Endometrial microvascular endothelial cells (primary cell): ENCODE measurements around the gene CD34. TPM values are rescaled to one million over a fixed set of nuclear protein-coding genes. Genes with fewer than 3 reads are reported as not detected.

Experiments
- in situ Hi-C: cut with HindIII; loops from 2 replicates; pipeline ENCODE4 v1.10.0; 2017; ENCODE audit warnings: low sequenced_read_pairs, low pct_unique_long_range_greater_than_20kb; ENCODE audit errors: inconsistent ontology term
- total RNA-seq: library from RNA; depleted of rRNA; stranded (reverse); fragments of >200 nt; gene quantifications from one replicate; pipeline ENCODE4 v1.2.3, GENCODE V29; 2015; ENCODE audit errors: inconsistent ontology term

The CD34 gene
- total RNA-seq, 1 donor from 2014 or later: 22.7 TPM

- in situ Hi-C loops: no loop called here
These were observed 65.8 kb downstream of the CD34 start for GRCh38 chr1:207845109-207845508.

GRCh38 chr1:207844371-207844770 lies 66.6 kb downstream of the CD34 start:
- in situ Hi-C loops: no loop called here

GRCh38 chr1:207842506-207842905 lies 68.4 kb downstream of the CD34 start:
- in situ Hi-C loops: no loop called here

- in situ Hi-C loops: no loop called here
These were observed 69.0 kb downstream of the CD34 start for GRCh38 chr1:207841901-207842300.

- in situ Hi-C loops: no loop called here
These were observed 69.6 kb downstream of the CD34 start for GRCh38 chr1:207841293-207841692.

GRCh38 chr1:207840380-207840779 lies 70.5 kb downstream of the CD34 start:
- in situ Hi-C loops: no loop called here

- in situ Hi-C loops: no loop called here
These were observed 71.9 kb downstream of the CD34 start for GRCh38 chr1:207839083-207839413.

- in situ Hi-C loops: no loop called here
These were observed 72.5 kb downstream of the CD34 start for GRCh38 chr1:207838156-207839082.

- in situ Hi-C loops: no loop called here
These were observed 73.3 kb downstream of the CD34 start for GRCh38 chr1:207837673-207838072.

- in situ Hi-C loops: no loop called here
These were observed 74.2 kb downstream of the CD34 start for GRCh38 chr1:207836591-207837347.

- in situ Hi-C loops: no loop called here
These were observed 75.0 kb downstream of the CD34 start for GRCh38 chr1:207835958-207836357.

- in situ Hi-C loops: no loop called here
These were observed 76.8 kb downstream of the CD34 start for GRCh38 chr1:207833956-207834660.

- in situ Hi-C loops: no loop called here
These were observed 77.5 kb downstream of the CD34 start for GRCh38 chr1:207833381-207833780.

- in situ Hi-C loops: no loop called here
These were observed 78.1 kb downstream of the CD34 start for GRCh38 chr1:207832796-207833195.

- in situ Hi-C loops: no loop called here
These were observed 79.2 kb downstream of the CD34 start for GRCh38 chr1:207831517-207832327.
